Ovary (tissue), 9 donors: ENCODE data around the gene PEX10. TPM values are rescaled to one million over a fixed set of nuclear protein-coding genes. Genes with fewer than 3 reads are reported as not detected.

ENCODE experiments used
- DNase-seq, 5 donors: peaks; one replicate each; pipeline ENCODE4 v3.0.0-alpha.2; 2019 to 2020
- H3K27ac ChIP-seq, 2 donors: fragments of 200-600 bp; one replicate each; pipeline versions ENCODE4 v1.5.1 to v1.8.0; 2019 to 2022
- H3K27me3 ChIP-seq: fragments of 200-600 bp; one replicate; pipeline ENCODE4 v1.8.0; 2022
- H3K36me3 ChIP-seq: fragments of 200-600 bp; sonication (generic); one replicate; pipeline ENCODE4 v1.5.1; 2019
- H3K4me1 ChIP-seq: one replicate; pipeline ENCODE4 v1.8.1; 2013; ENCODE audit warnings: mild to moderate bottlenecking, moderate library complexity; ENCODE audit not compliant: insufficient read depth
- H3K4me3 ChIP-seq: fragments of 200-600 bp; sonication (generic); one replicate; pipeline ENCODE4 v1.5.1; 2017
- H3K9me3 ChIP-seq, 2 donors: fragments of 200-600 bp in 1 of 2; sonication (generic) in 1 of 2; one replicate each; pipeline versions ENCODE4 v1.5.1 to v1.8.1; 2013 to 2019; ENCODE audit warnings: mild to moderate bottlenecking in 1 of 2, moderate library complexity in 1 of 2
- EP300 ChIP-seq: sonication (generic); formaldehyde crosslinking; IDR thresholded peaks from one replicate; pipeline ENCODE4 v1.6.1; 2017; ENCODE audit warnings: antibody characterized with exemption
- POLR2A ChIP-seq: fragments of 450-650 bp; IDR thresholded peaks from one replicate; pipeline ENCODE4 v1.6.1; 2017; ENCODE audit warnings: antibody characterized with exemption, mild to moderate bottlenecking, moderate library complexity
- WGBS, 3 donors: extraction: QIAGEN DNeasy Blood & Tissue Kit in 1 of 3; methylation state at CpG; one replicate each; pipeline versions ENCODE4 v1.1.5 to v1.1.7; 2013 to 2017; 5-methylcytosine and 5-hydroxymethylcytosine counted together
- intact Hi-C, 4 donors: fragments of 100-400 bp; cut with DNase I; formaldehyde crosslinking; loops; one replicate each; pipeline versions ENCODE4 v1.11.0 to v1.15.1; 2022 to 2023
- polyA plus RNA-seq, 2 donors: library from polyadenylated mRNA; stranded (reverse); fragments of 200-250 nt in 1 of 2; fragments of 350-450 nt in 1 of 2; fragmentation: Illumina TruSeq in 1 of 2; extraction: RNeasy Lipid Tissue Mini Kit (QIAGEN cat#74804) in 1 of 2; gene quantifications; one replicate each; pipeline ENCODE4 v1.2.3, GENCODE V29; 2013 to 2014
- total RNA-seq, 7 donors: library from RNA; depleted of rRNA in 2 of 7; stranded (reverse); fragments of >200 nt in 2 of 7; fragmentation: NEBNext Ultra II Directional in 3 of 7; extraction: Animal tissue kit (Norgen Biotek cat#: 25700) in 3 of 7; gene quantifications; one replicate each; pipeline versions ENCODE4 v1.1.0 to v1.2.4, GENCODE V29; 2016 to 2023
- TF ChIP-seq, protein P1 (sequence below), 3 donors: fragments of 450-650 bp in 2 of 3; fragments of 200-600 bp in 1 of 3; IDR thresholded peaks; one replicate each; pipeline versions ENCODE4 v1.5.1 to v1.8.0; 2016 to 2022; ENCODE audit warnings: antibody characterized with exemption in 3 of 3, mild to moderate bottlenecking in 1 of 3
- donor health status: DM: no; HTN: no; CAD: no; lungs with moderate emphysema.
- donor health status: DM: no; HTN: no; CAD: no.
- donor health status: Bipolar disorder and iron deficiency.
- donor health status: DM: yes; HTN: yes; CAD: no.
- donor health status: DM: no; HTN: no; CAD: no.
- donor health status: DM: yes; HTN: yes; CAD: no.

Gene PEX10
- total and polyA plus RNA-seq, 9 donors: 14.4 to 25.9 (median 19.3) TPM

GRCh38 chr1:2445823-2446215 lies 33.5 kb upstream of the PEX10 start:
- Histone ChIP-seq H3K9me3 (no peaks in the 10 kb centered on the region), H3K27ac (no peak overlapping the region), H3K4me3 (no peak overlapping the region), H3K4me1 (no peaks in the 10 kb centered on the region), H3K36me3 (no peaks in the 10 kb centered on the region), H3K27me3 (no peaks in the 10 kb centered on the region)
- TF ChIP-seq, protein P1, sequence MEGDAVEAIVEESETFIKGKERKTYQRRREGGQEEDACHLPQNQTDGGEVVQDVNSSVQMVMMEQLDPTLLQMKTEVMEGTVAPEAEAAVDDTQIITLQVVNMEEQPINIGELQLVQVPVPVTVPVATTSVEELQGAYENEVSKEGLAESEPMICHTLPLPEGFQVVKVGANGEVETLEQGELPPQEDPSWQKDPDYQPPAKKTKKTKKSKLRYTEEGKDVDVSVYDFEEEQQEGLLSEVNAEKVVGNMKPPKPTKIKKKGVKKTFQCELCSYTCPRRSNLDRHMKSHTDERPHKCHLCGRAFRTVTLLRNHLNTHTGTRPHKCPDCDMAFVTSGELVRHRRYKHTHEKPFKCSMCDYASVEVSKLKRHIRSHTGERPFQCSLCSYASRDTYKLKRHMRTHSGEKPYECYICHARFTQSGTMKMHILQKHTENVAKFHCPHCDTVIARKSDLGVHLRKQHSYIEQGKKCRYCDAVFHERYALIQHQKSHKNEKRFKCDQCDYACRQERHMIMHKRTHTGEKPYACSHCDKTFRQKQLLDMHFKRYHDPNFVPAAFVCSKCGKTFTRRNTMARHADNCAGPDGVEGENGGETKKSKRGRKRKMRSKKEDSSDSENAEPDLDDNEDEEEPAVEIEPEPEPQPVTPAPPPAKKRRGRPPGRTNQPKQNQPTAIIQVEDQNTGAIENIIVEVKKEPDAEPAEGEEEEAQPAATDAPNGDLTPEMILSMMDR (IDR thresholded peaks at IDR 0.05): no peak
- no peak for TF ChIP-seq EP300
- no peak for DNase-seq
- intact Hi-C loops: no loop called here
- 58 to 69% (median 64%) methylated on average over 15 of the region's 15 CpGs for WGBS, 3 donors

DNA sequence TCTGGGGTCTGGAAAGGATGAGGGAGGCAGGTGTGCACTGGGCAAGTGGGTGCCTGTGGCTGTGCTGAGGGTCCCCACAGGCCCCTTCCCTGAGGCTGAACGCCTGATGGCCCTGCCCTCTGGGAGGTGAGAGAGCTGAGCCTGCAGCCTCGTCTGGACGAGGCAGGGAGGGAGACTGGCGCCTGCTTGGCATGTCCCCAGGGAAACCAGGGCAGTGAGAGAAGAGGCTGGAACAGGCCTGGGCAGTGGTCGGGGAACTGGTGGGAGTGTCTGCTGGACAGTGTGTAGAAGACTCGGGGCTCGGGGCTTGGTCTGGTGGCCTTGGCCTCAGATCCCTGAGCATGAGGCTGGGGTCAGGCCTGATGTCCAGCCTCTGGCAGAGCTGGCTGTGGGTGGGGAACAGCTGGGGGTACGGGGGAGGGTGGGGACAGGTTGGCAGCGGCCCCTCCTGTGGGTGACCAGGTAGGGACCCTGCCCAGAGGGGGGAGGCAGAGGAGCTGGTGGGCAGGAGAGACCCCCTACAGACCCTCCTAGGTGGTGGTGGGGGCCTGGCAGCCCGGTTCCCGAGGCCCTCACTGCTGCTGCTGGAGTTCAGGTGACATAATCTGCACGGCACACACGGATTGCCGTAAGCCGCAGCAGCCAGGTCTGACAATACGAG lies 32.9 kb upstream of the PEX10 start:
- intact Hi-C loops: no loop called here
- WGBS, 3 donors: 42 to 61% (median 47%) methylated on average over 14 to 16 of the region's 16 CpGs
- Histone ChIP-seq H3K4me1 (no peaks in the 10 kb centered on the region), H3K9me3 (no peaks in the 10 kb centered on the region), H3K4me3 (no peak overlapping the region), H3K27me3 (no peaks in the 10 kb centered on the region), H3K27ac (no peak overlapping the region), H3K36me3 (no peaks in the 10 kb centered on the region)
- no peak for DNase-seq
- TF ChIP-seq EP300: no peak
- no peak for TF ChIP-seq POLR2A
- TF ChIP-seq, protein P1 (IDR thresholded peaks at IDR 0.05): no peak

DNA sequence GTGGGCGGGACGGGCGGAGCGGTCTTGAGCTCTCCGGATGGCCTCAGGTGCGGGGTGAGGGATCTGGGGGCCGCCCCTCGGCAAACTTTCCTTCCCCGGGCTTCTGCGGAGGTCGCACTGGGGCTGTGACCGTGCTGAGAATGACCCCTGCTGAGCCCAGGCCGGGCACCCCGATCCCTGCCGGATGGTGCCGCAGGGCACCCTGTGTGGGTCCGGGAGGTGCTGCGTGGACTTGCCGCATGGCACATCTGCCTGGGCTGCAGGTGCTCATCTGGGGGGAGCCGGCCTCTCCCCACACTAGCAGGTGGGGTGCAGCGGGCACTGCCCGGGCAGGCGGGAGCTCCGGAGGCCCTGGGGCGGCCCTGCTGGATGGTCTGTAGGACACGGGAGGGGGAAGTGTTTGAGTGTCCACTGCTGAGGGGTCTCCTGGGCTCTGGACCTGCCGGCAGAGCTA lies 31.8 kb upstream of the PEX10 start:
- Histone ChIP-seq H3K4me3 (no peak overlapping the region), H3K9me3 (no peaks in the 10 kb centered on the region), H3K4me1 (no peaks in the 10 kb centered on the region), H3K36me3 (no peaks in the 10 kb centered on the region), H3K27me3 (no peaks in the 10 kb centered on the region), H3K27ac (no peak overlapping the region)
- WGBS, 3 donors: 31 to 52% (median 34%) methylated on average over 8 to 27 of the region's 27 CpGs
- TF ChIP-seq POLR2A (no peak), EP300 (no peak)
- TF ChIP-seq, protein P1 (IDR thresholded peaks at IDR 0.05): no peak
- intact Hi-C loops: no loop called here
- DNase-seq: no peak

DNA sequence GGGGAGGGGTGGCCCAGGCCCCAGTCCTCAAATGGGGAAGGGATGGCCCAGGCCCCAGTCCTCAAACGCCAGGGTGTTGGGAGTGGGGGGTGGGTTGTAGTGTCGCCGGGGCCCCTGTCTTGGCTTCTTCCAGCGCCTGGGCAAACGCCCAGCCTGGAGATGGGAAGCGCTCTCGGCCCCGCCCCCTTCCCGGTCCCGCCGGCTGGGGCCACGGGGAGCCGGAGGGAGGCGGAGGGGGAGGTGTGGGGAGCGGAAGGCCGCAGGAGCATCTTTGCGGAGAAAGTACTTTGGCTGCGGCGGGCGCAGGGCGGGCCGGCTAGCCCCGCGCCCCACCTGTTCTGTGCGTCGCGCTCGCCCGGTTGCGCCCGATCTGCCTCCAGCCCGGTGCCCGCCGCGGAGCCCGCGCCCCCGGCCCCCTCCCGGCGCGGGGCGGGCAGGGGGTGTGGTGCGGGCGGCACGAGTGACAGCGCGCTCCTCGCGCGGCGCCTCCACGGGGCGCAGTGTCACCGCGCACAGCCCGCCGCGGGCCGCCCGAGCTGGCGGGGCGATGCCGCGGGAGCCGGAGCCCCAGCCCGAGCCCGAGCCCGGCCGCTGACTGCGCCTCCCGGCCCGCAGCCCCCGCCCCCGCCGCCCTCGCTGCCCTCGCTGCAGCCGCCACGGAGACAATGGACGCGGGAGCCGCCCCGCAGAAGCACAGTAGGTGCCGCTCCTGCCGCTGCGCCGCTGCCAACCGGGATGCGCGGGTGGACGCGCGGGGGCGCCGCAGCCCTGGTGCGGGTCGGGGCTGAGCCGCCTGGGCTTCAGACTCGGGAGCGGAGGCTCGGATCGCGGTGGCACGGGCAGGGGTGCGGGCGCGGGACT lies 31.1 kb upstream of the PEX10 start:
- Histone ChIP-seq H3K4me3 (no peak overlapping the region), H3K4me1 (no peaks in the 10 kb centered on the region), H3K27me3 (no peaks in the 10 kb centered on the region), H3K9me3 (no peaks in the 10 kb centered on the region), H3K27ac (no peak overlapping the region), H3K36me3 (no peaks in the 10 kb centered on the region)
- no peak for DNase-seq
- TF ChIP-seq POLR2A (no peak), EP300 (no peak)
- TF ChIP-seq, protein P1 (IDR thresholded peaks at IDR 0.05): no peak
- WGBS, 3 donors: 1% methylated on average over 39 to 107 of the region's 107 CpGs
- intact Hi-C loops: no loop called here
